ENCODE measurements around the gene SLC15A4.
"Not testable (repeated sequence)": the region's sequence is repeated elsewhere in the genome, so short reads cannot be mapped to it uniquely, and the experiment has no call there.

SLC15A4 gene

GRCh38 chr12:128814411-128815261 is 9.1 kb downstream of the SLC15A4 start:
- no peak for DNase-seq (ENCODE audit: low spot score)

- no peak for DNase-seq (ENCODE audit: low spot score)
These were observed 9.9 kb downstream of the SLC15A4 start for GRCh38 chr12:128813883-128814282.

- DNase-seq (ENCODE audit: low spot score), result no peak
These were observed 10.4 kb downstream of the SLC15A4 start for GRCh38 chr12:128813392-128813791.

- DNase-seq (ENCODE audit: low spot score), result no peak
These were observed 12.0 kb downstream of the SLC15A4 start for GRCh38 chr12:128811806-128812205.

- DNase-seq (ENCODE audit: low spot score), result no peak
These were observed 13.3 kb downstream of the SLC15A4 start for GRCh38 chr12:128810182-128811127.

GRCh38 chr12:128808651-128809050 is 15.1 kb downstream of the SLC15A4 start:
- DNase-seq (ENCODE audit: low spot score), result no peak

- peak; percentile 69 for DNase-seq (ENCODE audit: low spot score)
These were observed 16.5 kb downstream of the SLC15A4 start for GRCh38 chr12:128807161-128807724.

- DNase-seq (ENCODE audit: low spot score), result no peak
These were observed 17.2 kb downstream of the SLC15A4 start for GRCh38 chr12:128806573-128806972.

- DNase-seq (ENCODE audit: low spot score), result not testable (repeated sequence)
These were observed 18.4 kb downstream of the SLC15A4 start for GRCh38 chr12:128805406-128805805.

GRCh38 chr12:128804762-128805161 is 19.0 kb downstream of the SLC15A4 start:
- no peak for DNase-seq (ENCODE audit: low spot score)

GRCh38 chr12:128803788-128804187 is 20.0 kb downstream of the SLC15A4 start:
- DNase-seq (ENCODE audit: low spot score), result no peak

- DNase-seq (ENCODE audit: low spot score), result no peak
These were observed 21.0 kb downstream of the SLC15A4 start for GRCh38 chr12:128802756-128803155.

GRCh38 chr12:128801879-128802391 is 21.8 kb downstream of the SLC15A4 start:
- no peak for DNase-seq (ENCODE audit: low spot score)

- no peak for DNase-seq (ENCODE audit: low spot score)
These were observed 23.2 kb downstream of the SLC15A4 start for GRCh38 chr12:128800606-128801005.

GRCh38 chr12:128798571-128799341 is 25.0 kb downstream of the SLC15A4 start:
- DNase-seq (ENCODE audit: low spot score), result no peak

GRCh38 chr12:128797119-128798118 is 26.3 kb downstream of the SLC15A4 start:
- no peak for DNase-seq (ENCODE audit: low spot score)

- DNase-seq (ENCODE audit: low spot score), result no peak
These were observed 27.2 kb downstream of the SLC15A4 start for GRCh38 chr12:128796439-128797118.

GRCh38 chr12:128795530-128796361 is 28.0 kb downstream of the SLC15A4 start:
- DNase-seq (ENCODE audit: low spot score), result no peak

Data from globus pallidus (tissue), 1 donor.